GM18502 (cell line): ENCODE measurements around the gene PLEKHA4.
"Not testable (repeated sequence)": the region's sequence is repeated elsewhere in the genome, so short reads cannot be mapped to it uniquely, and the experiment has no call there.

Source experiments
- ATAC-seq: cut with Tn5 transposase; IDR thresholded peaks from one replicate; pipeline ENCODE4 v1.9.1; 2021; ENCODE audit warnings: mild to moderate bottlenecking; ENCODE audit not compliant: unreplicated experiment, poor library complexity

Gene PLEKHA4

GRCh38 chr19:48806818-48807589 lies 61.4 kb downstream of the PLEKHA4 start:
- ATAC-seq, result no peak

- ATAC-seq, result no peak
Observed at GRCh38 chr19:48806518-48806817, 61.9 kb downstream of the PLEKHA4 start.

DNA sequence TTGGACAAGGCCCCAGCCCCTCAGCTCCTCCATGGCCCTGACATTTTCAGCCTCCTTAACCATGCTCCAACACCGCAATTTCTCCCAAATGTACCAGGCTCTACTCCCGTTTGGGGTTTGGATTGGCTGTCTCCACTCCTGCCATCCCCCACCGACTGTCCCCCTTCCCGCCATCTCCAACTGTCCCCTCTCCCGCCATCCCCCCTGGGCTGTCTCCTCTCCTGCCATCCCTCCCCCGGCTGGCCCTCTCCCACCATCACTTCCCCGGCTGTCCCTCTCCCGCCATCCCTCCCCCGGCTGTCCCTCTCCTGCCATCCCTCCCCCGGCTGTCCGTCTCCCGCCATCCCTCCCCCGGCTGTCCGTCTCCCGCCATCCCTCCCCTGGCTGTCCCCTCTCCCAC lies 63.0 kb downstream of the PLEKHA4 start:
- no peak for ATAC-seq

GRCh38 chr19:48804496-48804895 lies 63.9 kb downstream of the PLEKHA4 start:
- no peak for ATAC-seq

DNA sequence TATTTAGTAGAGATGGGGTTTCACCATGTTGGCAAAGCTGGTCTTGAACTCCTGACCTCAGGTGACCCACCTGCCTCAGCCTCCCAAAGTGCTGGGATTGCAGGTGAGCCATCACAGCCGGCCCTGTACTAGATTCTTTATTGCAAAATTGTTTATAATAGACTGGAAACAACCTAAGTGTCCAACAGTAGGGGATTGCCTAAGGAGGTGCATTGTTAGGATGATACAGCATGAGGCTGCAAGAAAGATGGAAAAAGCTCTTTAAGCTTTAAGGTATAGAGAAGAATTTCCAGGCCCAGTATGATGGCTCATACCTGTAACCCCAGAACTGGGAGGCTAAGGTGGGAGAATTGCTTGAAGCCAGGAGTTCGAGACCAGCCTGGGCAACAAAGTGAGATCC lies 65.8 kb downstream of the PLEKHA4 start:
- no peak for ATAC-seq

DNA sequence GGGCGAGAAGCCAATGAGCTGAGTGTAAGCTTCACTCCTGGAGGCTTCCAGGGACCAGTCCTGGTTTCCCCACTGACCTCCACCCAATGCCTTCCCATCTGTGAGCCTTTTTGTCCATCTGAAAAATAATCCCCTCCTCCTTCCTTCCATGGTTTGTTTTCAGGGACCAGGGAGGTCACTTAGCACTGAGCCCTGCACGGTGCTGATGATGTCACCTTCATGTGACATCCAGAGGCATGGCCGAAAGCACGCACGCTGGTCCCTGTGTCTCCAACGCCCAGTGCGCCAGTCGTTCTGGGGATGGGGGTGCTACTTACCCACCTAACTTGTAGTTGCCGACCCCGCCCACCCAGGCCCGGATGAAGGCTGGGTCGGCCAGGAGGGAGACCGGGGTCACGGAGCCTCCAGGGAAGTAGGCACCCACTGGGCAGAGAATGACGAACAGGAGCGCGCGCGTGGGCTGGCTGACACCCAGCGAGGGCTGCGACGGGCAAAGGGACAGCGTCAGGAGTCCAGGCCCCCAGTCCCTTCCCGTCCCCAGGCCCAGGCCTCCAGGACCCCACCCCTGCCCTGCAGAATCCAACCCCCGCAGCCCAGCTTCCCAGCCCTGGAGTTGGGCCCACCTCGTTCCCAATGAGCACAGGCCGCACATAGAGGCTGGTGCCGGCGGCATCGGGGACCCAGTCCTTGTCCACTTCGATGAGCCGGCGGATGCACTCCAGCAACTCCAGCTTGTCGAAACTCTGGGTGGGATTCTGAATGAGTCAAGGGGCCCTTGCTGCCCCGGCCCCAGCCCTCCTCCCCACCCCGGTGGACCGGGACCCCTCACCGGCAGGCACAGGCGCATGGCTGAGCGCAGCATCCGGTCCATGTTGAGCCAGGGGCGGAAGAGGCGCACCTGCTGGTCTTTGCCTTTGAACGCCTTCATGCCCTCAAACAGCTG lies 68.8 kb downstream of the PLEKHA4 start:
- no peak for ATAC-seq

DNA sequence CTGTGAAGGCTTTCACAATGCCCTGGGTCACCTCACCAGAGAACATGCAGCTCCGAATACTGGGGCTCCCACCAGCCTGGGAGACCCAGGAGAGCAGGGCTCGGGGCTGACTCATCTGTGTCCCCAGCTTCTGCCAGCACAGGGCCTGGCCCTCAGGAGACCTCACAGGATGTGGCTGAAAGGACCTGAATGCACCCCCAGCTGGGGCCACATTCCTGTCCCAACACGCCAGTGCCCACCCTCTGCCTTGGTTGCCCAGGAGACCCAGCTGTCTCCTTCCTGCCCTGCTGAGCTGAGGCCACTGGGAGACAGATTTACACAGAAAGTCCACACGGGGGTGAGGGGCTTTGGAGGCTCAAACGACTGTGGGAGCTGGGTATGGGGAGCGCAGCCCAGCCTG lies 69.5 kb downstream of the PLEKHA4 start:
- no peak for ATAC-seq

GRCh38 chr19:48797103-48797502 lies 71.3 kb downstream of the PLEKHA4 start:
- ATAC-seq, result no peak

GRCh38 chr19:48796298-48797083 lies 71.9 kb downstream of the PLEKHA4 start:
- no peak for ATAC-seq

DNA sequence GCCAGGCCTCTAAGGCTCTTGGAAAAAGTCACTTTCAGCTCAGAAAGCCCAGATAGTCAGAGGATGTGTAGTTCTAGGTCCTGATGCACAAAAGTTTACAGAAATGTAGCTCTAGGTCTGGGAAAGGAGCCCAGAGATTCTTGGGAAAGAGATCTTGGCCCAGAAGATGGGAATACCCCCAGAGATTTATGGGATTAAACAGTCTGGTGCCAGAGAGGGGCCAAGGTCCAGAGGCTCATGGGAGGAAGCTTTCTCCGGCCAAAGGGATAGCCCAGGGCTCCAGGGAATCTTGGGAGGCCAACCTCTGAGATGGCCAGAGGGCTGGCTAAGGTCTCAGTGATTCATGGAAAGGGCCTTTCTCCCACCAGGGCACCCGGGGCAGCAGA lies 72.7 kb downstream of the PLEKHA4 start:
- no peak for ATAC-seq

- ATAC-seq, result peak; percentile 77
Observed at GRCh38 chr19:48795055-48795684, 73.2 kb downstream of the PLEKHA4 start.

DNA sequence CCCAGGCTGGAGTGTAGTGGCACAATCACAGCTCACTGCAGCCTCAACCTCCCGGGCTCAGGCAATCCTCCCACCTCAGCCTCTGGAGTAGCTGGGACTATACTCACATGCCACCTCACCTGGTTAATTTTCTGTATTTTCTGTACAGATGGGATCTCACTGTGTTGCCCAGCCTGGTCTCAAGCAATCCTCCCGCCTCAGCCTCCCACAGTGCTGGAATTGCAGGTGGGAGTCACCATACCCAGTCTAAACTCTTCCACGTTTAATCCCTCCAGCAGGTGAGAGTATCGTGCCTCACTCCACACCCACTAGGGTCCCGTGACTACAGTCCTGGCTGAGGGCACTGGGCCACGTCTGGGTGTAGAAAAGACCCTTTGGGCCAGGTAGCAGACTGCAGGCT lies 74.1 kb downstream of the PLEKHA4 start:
- ATAC-seq, result no peak

GRCh38 chr19:48793271-48793670 lies 75.1 kb downstream of the PLEKHA4 start:
- ATAC-seq, result no peak

DNA sequence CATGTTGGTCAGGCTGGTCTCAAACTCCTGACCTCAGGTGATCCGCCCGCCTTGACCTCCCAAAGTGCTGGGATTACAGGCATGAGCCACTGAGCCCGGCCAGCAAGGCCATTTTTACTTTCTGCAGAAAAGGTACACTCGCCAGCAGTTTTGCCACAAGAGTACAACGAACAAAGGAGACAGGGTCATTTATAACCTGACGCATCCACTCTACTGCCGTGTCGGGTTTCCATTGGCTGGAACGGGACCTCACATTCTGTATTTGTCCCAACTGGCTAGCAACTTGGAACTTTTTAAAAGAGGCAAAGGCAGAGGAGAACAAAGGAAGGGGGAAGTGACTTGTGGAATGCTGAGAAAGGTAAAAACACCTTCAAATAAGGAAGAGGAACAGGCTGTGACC lies 81.1 kb downstream of the PLEKHA4 start:
- ATAC-seq, result not testable (repeated sequence)
